Left lung (tissue), 10 donors: ENCODE results near the gene ABI1. TPM values are rescaled to one million over a fixed set of nuclear protein-coding genes. Genes with fewer than 3 reads are reported as not detected.

ENCODE experiments used
- ATAC-seq: fragments of 200-7000 bp; cut with Tn5 transposase; one replicate; pipeline ENCODE4 v1.9.1; 2020; ENCODE audit warnings: moderate library complexity
- DNase-seq, 4 donors: peaks; one replicate each; pipeline ENCODE4 v3.0.0-alpha.2; 2013 to 2020
- H3K27ac ChIP-seq, 2 donors: fragments of 200-600 bp; sonication (generic) in 1 of 2; one replicate each; pipeline versions ENCODE4 v1.5.0 to v1.8.0; 2020 to 2021
- H3K27me3 ChIP-seq, 2 donors: fragments of 200-600 bp; sonication (generic) in 1 of 2; one replicate each; pipeline versions ENCODE4 v1.5.0 to v1.8.0; 2020 to 2021
- H3K36me3 ChIP-seq, 2 donors: fragments of 200-600 bp; sonication (generic) in 1 of 2; one replicate each; pipeline versions ENCODE4 v1.5.0 to v1.8.0; 2020 to 2021
- H3K4me1 ChIP-seq, 2 donors: fragments of 200-600 bp; one replicate each; pipeline ENCODE4 v1.8.0; 2021
- H3K4me3 ChIP-seq, 2 donors: fragments of 200-600 bp; sonication (generic) in 1 of 2; one replicate each; pipeline versions ENCODE4 v1.5.0 to v1.8.0; 2020 to 2021; ENCODE audit warnings: mild to moderate bottlenecking in 1 of 2
- H3K9me3 ChIP-seq, 2 donors: fragments of 200-600 bp; sonication (generic) in 1 of 2; one replicate each; pipeline versions ENCODE4 v1.5.0 to v1.8.0; 2020 to 2021
- CTCF ChIP-seq, 2 donors: fragments of 200-600 bp; sonication (generic) in 1 of 2; IDR thresholded peaks; one replicate each; pipeline versions ENCODE4 v1.5.0 to v1.8.0; 2021; ENCODE audit warnings: antibody characterized with exemption in 2 of 2
- intact Hi-C, 2 donors: fragments of 100-400 bp; cut with DNase I; formaldehyde crosslinking; loops; one replicate each; pipeline versions ENCODE4 v1.11.2 to v1.14.2; 2022
- polyA plus RNA-seq, 6 donors: library from polyadenylated mRNA; unstranded; fragments of 120-200 nt; gene quantifications; one replicate each; pipeline ENCODE4 v1.2.1, GENCODE V29; 2013; ENCODE audit not compliant: insufficient read length in 6 of 6
- total RNA-seq, 2 donors: library from RNA; stranded (reverse); fragmentation: NEBNext Ultra II Directional; extraction: Animal tissue kit (Norgen Biotek cat#: 25700); gene quantifications; one replicate each; pipeline ENCODE4 v1.2.1, GENCODE V29; 2021
- donor health status: DM: no; HTN: yes; CAD: no.
- donor health status: DM: no; HTN: no; CAD: no.

ABI1 gene
- total and polyA plus RNA-seq, 8 donors: 46.8 to 71.6 (median 63.1) TPM

DNA sequence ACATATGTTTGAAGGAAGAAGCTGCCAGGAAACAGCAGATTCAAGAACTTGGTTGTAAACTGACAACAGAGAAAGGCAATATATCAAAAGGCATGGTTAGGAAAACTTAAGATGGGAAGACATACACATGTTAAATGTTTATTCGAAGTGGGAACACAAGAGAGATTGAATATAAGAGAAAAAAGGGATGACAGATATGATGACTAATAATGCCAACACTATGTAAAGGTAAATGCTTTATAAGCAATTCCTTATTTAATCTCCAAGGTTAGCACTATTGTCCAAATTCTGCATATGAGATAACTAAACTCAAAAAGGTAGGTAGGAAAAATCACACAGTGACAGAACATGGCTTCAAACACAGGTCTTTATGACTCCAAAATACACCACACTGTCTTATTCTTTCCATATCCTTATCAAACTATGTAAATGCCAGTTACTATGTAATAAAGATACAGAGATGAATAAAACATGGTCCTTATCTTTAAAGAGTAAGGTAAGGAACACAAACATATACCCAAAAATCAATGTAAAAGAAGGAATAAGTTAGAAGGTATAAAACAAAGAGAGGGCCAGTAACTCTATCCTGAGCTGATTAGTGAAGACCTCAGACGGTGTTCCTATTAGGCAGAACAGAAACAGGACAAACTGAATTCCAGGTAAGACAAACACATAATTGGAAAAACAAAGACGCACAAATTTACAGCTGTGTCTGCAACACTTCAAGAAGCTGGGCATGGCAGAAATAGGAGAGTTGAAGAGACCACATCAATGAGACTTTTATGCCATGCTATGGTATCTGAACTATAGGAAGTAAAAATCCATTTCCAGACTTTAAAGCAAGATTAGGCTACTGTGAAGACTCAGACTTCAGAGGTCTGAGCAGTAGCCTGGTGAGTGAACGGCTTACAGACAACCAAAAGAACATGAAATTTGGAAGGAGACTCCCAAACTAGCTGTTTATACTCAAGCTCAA, 56.1 kb downstream of the ABI1 start:
- Histone ChIP-seq H3K9me3 (no peaks in the 10 kb centered on the region), H3K4me3 (no peak overlapping the region), H3K27me3 (no peaks in the 10 kb centered on the region), H3K36me3 (no peaks in the 10 kb centered on the region), H3K27ac (no peak overlapping the region), H3K4me1 (peaks cover 0 to 33% of the 10 kb centered on the region in 2 donors)
- DNase-seq: no peak
- no peak for ATAC-seq
- intact Hi-C loops: no loop called here
- no peak for TF ChIP-seq CTCF (IDR thresholded peaks at IDR 0.05)

DNA sequence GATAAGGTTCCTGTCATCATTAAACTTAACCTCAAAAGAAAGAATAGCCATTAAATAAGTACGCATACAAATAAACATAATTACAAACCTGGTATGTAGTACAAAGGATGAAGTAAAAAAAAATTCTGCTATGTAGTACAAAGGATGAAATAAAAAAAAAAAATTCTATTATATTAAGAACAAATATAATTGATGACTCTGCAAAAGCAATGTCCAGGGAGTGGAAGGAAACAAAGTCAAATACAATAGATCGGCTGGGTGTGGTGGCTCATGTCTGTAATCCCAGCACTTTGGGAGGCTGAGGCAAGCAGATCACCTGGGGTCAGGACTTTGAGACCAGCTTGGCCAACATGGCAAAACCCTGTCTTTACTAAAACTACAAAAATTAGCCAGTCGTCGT, 56.9 kb downstream of the ABI1 start:
- DNase-seq (no peak), ATAC-seq (no peak)
- intact Hi-C loops: no loop called here
- no peak for TF ChIP-seq CTCF (IDR thresholded peaks at IDR 0.05)
- H3K9me3 ChIP-seq: no peaks in the 10 kb centered on the region
- H3K36me3 ChIP-seq: no peaks in the 10 kb centered on the region
- no peaks in the 10 kb centered on the region for H3K27me3 ChIP-seq
- peaks cover 4 to 40% of the 10 kb centered on the region in 2 donors for H3K4me1 ChIP-seq
- no peak overlapping the region for H3K27ac ChIP-seq
- H3K4me3 ChIP-seq: no peak overlapping the region

- H3K27ac ChIP-seq: no peak overlapping the region
- no peaks in the 10 kb centered on the region for H3K36me3 ChIP-seq
- ATAC-seq (no peak), DNase-seq (no peak)
- peaks cover 4 to 40% of the 10 kb centered on the region in 2 donors for H3K4me1 ChIP-seq
- intact Hi-C loops: no loop called here
- no peak for TF ChIP-seq CTCF (IDR thresholded peaks at IDR 0.05)
- no peaks in the 10 kb centered on the region for H3K9me3 ChIP-seq
- no peaks in the 10 kb centered on the region for H3K27me3 ChIP-seq
- H3K4me3 ChIP-seq: no peak overlapping the region
Observed at GRCh38 chr10:26802527-26802926, 58.2 kb downstream of the ABI1 start.

DNA sequence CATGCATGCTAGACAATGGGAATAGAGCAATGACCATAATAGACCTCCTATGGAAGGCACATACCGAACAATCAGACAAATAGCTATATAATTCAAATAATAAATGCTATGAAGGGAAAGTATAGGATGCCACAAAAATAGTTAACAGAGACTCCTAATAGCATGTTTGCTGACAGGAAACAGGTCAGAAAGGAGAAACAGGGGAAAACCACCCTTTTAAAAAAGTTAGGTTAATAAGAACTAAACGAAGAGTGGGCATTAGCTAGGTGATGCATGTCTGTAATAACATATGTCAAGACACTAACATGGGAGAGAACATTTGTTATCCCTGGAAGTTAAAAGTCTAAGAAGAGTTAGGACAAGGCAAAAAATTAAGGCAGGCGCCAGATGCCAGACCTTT, 58.9 kb downstream of the ABI1 start:
- Histone ChIP-seq H3K4me1 (peaks cover 4 to 40% of the 10 kb centered on the region in 2 donors), H3K36me3 (no peaks in the 10 kb centered on the region), H3K27me3 (no peaks in the 10 kb centered on the region), H3K9me3 (no peaks in the 10 kb centered on the region), H3K4me3 (no peak overlapping the region), H3K27ac (no peak overlapping the region)
- intact Hi-C loops: no loop called here
- ATAC-seq (no peak), DNase-seq (no peak)
- TF ChIP-seq CTCF (IDR thresholded peaks at IDR 0.05): no peak

- DNase-seq (no peak), ATAC-seq (no peak)
- no peak for TF ChIP-seq CTCF (IDR thresholded peaks at IDR 0.05)
- intact Hi-C loops: no loop called here
- no peak overlapping the region for H3K27ac ChIP-seq
- no peak overlapping the region for H3K4me3 ChIP-seq
- no peaks in the 10 kb centered on the region for H3K27me3 ChIP-seq
- H3K36me3 ChIP-seq: no peaks in the 10 kb centered on the region
- peaks cover 0 to 2% of the 10 kb centered on the region in 2 donors for H3K9me3 ChIP-seq
- H3K4me1 ChIP-seq: peaks cover 4 to 40% of the 10 kb centered on the region in 2 donors
Observed at GRCh38 chr10:26801274-26801673, 59.5 kb downstream of the ABI1 start.
